KG1 (cell line): ENCODE data around the gene FBXO27.
"Not testable (repeated sequence)": the region's sequence is repeated elsewhere in the genome, so short reads cannot be mapped to it uniquely, and the experiment has no call there.

Experiments
- DNase-seq: peaks from one replicate; lab custom pipeline; 2025; lab: John Stamatoyannopoulos, UW

Gene FBXO27, protein sequence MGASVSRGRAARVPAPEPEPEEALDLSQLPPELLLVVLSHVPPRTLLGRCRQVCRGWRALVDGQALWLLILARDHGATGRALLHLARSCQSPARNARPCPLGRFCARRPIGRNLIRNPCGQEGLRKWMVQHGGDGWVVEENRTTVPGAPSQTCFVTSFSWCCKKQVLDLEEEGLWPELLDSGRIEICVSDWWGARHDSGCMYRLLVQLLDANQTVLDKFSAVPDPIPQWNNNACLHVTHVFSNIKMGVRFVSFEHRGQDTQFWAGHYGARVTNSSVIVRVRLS

DNA sequence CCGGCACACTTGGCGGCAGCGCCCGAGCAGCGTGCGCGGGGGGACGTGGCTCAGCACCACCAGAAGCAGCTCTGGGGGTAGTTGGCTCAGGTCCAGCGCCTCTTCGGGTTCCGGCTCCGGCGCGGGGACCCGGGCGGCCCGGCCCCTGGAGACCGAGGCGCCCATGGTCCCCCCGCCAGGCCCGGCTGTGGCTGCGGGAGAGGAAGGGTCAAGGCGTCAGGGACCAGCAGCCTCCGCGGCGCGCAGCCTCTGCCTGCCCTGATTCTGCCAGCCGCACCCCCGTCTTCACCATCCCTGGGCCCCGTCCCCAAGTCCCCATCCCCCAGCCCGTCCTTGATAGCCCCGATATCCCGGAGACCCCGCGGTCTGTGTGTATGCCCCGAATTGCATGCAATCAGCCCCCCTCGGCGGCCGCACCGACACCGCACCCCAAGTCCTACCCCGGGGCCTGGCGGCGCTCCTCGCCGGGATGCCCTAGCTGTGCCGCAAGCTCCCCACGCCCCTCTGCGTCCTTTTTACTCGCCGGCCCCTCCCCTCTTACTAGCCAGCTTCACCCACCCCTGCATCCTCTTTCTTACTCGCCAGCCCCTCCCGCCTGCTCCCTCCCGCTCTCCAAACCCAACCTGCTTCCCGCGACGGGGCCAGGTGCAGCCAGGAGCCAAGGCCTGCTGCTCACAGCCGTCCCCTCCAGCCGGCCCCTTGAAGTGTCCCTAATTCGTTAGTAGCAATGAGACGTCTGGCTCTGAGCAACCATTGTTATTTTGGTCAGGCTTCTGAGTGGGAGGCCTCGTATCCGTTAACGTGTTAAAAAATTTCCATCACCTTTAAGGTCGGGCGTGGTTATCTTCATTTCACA, at the start of gene FBXO27:
TSS of gene FBXO27 (minus strand) at position 487 of the 856 bp plus-strand sequence. CDS start at position 165, 322 bp downstream.
- DNase-seq: no peak

DNA sequence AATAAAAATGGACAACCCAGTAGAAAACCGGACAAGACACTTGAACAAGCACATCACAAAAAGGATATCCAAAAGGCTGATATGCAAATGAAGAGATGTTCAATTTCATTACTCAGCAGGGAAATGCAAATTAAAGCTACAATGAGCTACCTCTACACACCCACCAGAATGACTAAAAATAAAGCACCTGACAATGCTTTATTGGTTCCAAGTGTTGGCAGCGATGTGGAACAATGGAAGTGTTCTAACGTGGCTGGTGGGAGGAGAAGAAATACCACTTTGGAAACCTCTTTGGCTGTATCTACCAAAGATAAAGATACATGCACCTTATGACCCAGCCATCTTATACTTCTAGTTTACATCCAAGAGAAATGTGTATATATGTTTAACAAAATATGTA, 48.1 kb upstream of the FBXO27 start:
- DNase-seq: no peak

DNA sequence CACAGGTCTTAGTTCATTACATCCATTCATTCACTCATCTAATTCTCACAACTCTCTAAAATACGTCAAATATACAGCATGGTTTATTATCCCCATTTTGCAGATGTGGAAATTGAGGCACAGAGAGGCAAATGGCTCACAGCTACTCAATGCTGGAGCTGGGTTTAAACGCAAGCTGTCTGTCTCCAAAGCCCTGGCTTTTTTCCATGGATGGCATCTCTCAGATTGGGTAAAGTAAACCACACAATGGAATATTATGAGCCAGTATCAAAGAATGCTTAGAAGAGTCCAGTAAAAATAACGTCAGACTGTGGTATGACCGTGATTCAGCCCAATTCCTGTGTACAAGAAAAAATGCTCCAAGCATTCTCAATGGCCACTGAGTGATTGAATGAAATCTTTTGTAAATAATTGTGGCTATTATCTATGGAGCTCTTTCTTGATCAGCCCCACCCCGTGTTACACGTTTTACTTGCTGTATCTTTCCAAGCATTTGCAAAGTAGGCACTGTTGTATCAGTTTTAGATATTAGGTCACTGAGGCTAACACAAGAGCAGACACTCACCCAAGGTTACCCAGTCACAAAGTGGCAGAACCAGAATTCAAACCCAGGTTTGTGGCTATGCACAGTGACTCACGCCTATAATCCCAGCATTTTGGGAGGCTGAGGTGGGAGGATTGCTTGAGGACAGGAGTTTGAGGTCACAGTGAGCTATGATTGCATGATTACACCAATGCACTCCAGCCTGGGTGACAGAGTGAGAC, 46.3 kb upstream of the FBXO27 start:
- DNase-seq: no peak

DNA sequence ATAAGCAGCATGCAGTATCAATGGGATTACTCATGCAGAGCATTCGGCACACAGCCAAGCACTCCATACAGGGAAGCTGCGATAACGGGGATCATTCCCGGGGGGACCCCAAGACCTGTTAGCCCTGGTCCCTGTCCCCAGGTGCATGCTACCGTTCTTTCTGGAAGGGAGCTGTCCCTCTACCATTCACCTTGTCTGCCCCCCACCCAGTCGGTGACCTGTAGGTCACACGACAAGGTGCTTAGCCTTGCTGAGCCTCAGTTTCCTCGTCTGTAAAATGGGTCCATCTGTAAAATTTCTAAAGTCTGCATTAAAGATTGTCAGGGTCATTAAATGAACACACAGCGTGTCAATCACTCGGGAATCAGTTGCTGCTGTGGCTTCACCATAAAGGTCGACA, 45.0 kb upstream of the FBXO27 start:
- DNase-seq: no peak

DNA sequence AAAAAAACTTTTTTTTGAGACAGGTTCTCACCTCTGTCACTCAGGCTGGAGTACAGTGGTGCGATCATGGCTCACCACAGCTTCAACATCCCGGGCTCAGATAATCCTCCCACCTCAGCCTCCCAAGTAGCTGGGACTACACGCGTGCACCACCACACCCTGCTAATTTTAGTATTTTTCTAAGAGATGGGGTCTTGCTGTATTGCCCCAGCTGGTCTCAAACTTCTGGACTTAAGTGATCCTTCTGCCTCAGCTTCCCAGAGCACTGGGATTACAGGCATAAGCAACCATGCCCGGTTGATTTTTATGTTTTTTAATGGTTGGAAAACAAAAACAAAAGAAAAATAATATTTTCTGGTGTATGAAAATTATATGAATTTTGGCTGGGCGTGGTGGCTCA, 42.6 kb upstream of the FBXO27 start:
- DNase-seq: no peak

DNA sequence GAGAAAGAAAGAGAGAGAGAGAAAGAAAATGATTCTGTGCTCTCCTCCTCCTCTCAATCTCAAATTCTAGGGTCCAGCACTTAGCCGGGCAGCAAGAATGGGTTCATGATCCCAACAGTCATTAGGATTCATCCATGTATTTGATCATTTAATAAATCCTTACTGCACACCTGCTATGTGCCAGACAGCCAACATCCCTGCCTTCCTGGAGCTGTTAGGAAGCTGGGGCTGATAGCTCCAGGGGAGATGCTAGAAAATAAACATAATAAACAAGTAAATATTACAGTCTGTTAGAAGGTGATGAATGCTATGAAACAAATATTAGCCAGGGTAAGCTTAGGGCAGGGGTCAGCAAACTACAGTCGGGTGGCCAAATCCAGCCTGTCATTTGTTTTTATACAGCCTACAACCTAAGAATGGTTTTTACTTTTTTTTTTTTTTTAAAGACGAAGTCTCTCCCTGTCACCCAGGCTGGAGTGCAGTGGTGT, 41.9 kb upstream of the FBXO27 start:
- DNase-seq: no peak

DNA sequence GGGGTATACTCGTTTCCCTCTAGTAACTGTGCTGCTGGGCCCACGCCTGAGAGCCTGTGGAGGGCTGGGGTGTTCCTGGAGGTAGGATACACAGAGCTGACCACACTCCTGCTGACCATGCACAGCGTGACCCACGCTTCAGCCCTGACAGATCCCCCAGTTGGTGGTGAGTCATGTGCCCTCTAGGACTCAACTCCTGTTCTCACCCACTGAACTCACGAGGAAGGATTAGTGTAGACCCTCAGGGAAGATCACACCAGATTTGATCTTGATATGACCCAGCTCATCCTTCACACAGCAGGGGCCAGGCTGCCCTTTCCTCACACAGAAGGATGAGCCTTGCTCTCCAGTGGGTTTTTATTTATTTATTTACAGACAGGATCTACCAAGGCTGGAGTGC, 38.5 kb upstream of the FBXO27 start:
- no peak for DNase-seq

DNA sequence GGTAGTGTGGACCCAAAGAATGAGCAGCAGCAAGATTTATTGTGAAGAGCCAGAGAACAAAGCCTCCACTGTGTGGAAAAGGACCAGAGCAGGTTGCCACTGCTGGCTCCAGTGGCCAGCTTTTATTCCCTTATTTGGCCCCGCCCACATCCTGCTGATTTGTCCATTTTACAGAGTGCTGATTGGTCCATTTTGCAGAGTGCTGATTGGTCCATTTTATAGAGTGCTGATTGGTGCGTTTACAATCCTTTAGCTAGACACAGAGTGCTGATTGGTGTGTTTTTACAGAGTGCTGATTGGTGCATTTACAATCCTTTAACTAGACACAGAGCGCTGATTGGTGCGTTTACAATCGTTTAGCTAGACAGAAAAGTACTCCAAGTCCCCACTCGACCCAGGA, 35.9 kb upstream of the FBXO27 start:
- DNase-seq: not testable (repeated sequence)

DNA sequence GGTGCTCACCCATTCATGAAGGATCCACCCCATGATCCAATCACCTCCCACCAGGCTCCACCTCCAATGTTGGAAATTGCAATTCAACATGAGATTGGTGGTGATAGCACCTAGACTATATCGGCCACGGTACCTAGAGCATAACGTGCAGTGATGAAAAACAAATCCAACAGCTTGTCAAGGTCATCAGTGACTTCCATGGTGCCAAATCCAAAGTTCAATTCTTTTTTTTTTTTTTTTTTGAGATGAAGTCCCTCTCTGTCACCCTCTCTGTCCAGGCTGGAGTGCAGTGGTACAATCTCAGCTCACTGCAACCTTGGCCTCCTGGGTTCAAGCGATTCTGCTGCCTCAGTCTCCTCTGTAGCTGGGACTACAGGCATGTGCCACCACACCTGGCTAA, 34.8 kb upstream of the FBXO27 start:
- DNase-seq: no peak

DNA sequence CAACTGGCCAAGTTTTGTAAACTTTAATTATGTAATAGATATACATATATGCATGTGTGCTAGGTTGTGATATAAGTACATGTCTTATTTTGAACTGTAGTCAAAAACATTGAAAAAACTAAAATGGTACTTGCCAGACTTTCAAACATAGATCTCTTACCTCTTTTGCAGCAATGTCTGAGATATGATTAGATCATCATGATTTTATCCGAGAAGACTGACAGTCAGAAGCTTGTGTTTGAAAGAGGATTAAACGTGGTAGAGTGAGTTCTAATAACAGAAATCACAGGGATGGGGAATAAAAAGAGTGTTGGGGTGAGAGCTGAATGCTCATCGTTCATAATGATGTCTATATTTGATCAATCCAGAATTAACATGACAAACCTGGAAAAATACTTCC, 33.6 kb upstream of the FBXO27 start:
- no peak for DNase-seq

DNA sequence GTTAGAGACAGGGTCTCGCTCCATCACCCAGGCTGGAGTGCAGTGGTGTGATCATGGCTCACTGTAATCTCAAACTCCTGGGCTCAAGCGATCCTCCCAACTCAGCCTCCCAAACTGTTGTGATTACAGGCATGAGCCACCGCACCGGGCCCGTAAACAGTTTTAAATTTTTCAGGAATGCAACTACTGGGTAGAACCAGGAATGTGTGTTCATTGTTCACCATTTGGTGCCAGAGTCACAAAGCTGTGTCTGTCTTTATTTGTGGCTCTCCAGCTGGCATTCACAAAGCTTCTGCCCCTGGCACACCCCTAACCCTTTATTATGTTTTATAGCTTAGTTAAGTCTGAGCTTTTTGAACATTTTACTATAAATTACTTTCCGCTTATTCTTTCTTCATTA, 32.1 kb upstream of the FBXO27 start:
- DNase-seq: no peak

DNA sequence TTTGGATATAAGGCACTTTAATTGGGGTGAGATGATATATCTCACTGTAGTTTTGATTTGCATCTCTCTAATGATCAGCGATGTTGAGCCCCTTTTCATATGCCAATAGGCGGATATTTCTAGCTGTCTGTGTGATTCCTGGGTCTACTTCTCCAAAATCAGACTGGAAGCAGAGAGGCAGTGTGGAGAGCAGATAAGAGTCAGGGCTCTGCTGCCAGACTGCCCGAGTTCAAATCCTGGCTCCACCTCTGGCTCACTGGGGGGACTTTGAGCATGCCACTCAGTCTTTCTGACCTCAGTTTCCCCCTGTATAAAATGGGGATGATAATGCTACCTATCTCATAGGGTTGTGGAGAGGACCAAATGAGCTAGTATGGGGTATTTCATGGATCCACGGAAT, 27.8 kb upstream of the FBXO27 start:
- no peak for DNase-seq

DNA sequence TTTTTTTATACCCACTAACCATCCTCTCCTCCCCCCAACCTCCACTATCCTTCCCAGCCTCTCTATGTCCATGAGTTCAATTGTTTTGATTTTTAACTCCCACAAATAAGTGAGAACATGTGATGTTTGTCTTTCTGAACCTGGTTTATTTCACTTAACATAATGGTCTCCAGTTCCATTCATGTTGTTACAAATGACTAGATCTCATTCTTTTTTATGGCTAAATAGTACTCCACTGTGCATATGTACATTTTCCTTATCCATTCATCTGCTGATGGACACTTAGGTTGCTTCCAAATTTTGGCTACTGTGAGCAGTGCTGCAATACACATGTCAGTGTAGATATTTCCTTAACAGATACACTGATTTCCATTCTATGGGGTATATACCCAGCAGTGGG, 27.0 kb upstream of the FBXO27 start:
- no peak for DNase-seq

DNA sequence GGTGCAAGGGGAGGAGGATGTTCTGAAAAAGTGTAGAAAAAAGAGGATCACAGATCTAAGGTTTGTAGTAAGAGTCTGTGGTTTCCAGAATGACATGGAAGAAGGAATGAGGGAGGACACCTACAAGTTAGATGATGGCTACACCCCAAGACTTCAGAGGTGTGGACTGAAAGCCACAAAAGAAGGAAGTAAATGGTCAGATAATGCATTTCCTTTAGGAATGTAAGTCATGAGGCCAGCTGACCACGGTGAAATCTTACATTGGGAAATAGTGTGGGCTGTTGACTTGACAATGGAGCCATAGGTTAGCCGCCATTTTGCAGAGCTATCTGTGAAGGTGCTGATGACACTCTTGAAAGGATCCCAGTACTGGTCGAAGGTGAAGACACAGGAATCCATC, 25.3 kb upstream of the FBXO27 start:
- no peak for DNase-seq

DNA sequence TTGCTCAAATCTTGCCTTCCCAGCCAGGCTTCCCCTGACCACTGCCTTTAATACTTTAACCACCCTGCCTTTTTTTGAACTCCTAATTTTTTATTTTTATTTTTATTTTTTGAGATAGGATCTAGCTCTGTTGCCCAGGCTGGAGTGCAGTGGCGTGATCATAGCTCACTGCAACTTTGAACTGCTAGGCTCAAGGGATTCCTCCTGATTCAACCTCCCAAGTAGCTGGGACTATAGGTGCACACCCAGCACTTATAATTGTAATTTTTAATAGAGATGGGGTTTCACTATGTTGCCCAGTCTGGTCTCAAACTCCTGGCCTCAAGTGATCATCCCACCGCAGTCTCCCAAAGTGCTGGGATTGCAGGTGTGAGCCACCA, 21.7 kb upstream of the FBXO27 start:
- DNase-seq: no peak

DNA sequence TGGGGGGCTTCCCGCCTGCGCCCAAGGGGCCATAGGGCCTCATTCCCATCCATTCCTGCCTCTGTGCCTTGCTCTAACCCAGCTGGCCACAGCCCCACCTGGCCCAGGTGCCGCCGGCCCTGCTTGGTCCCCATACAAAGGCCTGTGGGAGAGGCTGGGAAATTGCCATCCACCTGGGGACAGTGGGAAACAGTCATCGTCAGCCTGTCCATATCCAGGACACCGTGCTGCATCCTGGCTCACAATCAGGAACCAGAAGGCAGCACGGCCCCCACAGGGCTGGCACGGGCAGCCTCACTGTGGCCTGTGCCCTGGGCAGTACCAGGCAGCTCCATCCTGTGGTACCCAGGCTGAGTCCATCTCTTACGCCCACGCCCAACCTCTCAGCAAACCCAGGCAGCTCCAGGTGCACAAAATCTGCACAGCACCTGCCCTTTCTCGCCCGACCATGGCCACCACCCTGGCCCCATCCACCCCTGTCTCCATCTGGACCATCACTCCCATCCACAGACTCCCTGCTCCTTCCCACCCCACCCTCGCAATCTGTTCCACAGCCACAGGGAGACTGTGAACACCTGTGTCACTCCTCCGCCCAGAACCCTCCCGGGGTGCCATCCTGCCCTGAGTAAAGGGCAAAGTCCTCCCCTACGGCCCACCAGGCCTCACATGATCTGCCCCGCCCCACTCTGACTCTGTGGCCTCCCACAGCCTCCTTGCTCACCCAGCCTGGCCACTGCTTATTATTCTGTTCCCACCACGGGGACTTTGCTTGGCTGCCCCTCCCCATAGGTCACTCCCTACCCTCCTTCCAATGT, 21.1 kb upstream of the FBXO27 start:
- DNase-seq: no peak

DNA sequence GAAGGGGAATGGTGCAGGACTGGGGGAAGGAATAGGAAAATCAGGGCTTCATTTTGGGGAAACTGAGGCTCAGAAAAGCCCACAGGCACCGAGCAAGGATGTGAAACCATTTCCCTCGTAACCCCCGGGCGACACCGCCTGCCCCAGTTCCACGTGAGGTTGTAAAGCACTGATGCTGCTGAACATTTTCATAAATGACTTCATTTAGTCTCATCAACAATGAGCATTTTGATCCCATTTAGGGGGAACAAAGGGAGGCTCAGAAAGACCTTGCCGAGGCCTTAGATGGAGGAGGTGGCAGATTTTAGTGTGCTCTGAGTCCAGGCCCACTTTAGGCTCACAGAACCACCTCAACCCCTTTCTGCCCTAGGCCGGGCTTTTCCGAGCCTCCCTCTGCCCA, 20.5 kb upstream of the FBXO27 start:
- no peak for DNase-seq

DNA sequence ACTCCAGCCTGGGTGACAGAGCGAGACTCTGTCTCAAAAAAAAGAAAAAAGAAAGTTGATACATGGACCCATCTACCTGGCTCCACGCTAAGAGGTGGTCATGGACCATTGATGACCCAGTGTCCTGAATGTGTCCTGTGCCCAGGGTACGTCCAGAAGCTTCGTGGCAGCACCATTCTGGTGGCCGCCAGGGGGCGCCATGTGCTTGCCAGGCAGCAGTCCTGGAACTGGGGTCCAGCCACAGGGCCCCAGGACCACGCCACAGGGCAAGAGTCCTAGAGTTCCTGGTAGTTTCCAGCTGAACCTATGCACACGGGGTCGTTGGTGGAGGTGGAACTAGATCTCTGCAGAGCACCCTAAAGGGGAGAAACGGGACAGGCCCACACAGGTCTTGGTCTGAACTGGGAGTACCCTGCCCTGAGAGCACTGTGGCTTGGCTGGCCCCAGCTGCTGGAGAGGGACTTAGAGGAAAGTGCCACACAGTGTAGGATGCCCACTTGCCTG, 19.9 kb upstream of the FBXO27 start:
- DNase-seq: no peak

DNA sequence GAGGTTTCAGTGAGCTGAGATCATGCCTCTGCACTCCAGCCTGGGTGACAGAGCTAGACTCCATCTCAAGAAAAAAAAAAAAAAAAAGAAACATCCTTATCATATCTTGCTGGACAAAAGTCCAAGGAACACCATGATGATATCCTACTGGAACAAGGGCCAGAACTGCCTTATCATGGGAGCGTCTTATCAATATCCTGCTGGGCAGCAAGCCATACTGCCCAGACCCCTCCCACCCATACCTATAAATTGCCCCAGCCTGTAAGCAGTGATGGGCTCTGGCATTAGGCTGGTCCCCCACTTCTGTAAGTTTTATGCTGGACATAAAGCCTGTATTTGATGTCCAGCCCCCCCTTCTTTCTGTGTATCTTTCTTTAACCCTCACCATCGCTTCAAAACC, 14.7 kb upstream of the FBXO27 start:
- no peak for DNase-seq

DNA sequence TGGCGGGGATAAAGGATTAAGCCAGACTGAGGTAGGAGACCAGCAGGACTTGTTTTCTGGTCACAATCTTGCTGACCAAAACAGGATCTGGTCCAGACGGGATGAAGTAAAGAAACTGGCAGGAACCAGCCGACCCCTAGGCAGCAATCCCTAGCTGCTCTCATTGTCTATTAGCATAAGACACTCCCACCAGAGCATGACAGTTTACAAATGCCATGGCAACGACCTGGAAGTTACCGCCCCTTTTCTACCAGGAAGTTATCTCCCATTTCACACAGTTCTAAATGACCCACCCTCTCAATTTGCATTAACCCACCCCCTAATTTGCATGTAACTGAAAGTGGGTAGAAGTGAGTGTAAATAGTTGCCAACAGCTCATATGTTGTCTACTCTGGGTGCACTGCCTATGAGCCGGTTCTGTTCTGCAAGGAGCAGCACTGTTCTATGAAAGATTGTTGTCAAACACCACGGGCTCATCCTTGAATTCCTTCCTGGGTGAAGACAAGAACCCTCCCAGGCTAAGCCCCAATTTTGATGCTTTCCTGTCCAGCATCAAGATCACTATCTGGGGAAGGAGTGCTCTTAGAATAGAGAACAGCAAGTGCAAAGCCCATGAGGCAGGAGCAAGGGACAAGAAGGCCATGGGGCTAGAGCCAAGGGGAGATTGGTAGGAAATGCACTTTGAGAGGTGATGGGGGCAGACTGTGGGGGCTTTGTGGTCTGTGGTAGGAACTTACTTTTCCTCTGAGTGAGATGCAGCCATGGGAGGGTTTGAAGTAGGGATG, 13.9 kb upstream of the FBXO27 start:
- DNase-seq: no peak

DNA sequence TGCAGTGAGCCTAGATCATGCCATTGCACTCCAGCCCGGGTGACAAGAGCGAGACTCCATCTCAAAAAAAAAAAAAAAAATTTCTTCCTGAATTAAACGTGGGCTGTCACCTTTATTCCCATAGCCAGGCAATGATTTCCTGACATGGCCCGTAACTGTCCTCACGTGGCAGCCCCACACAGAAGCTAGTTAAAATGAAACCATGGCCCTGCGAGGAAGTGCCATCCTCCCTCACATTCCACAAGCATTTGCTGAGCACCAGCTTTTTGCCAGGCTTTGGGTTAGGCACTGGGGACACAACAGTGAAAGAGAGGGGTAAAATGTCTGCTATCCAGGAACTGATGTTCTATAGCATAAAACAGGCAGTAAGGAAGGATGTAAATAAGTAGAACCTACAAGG, 13.2 kb upstream of the FBXO27 start:
- DNase-seq: no peak
